HCT116 (cell line): ENCODE results near the gene NGRN. TPM values are rescaled to one million over a fixed set of nuclear protein-coding genes. Genes with fewer than 3 reads are reported as not detected.

ENCODE experiments used
- ATAC-seq: fragments of 200-7000 bp; cut with Tn5 transposase; 2 replicates; pipeline ENCODE4 v1.9.1; 2020; ENCODE audit warnings: mild to moderate bottlenecking, moderate library complexity
- BruUV-seq: library from RNA; stranded (reverse); fragments of 400-500 nt; replicated peaks from 2 replicates; lab custom pipeline; 2021; lab: Mats Ljungman, UMichigan
- CTCF ChIA-PET: fragments of 300-600 bp; sonication (Branson Sonifier 250); formaldehyde crosslinking; loops from one replicate; lab custom pipeline; 2021; ENCODE audit warnings: antibody characterized with exemption; lab: Charles Lee
- POLR2A ChIA-PET: fragments of 300-600, 350-600 bp; sonication (Branson Sonifier 250); formaldehyde crosslinking; loops from one replicate; lab custom pipeline; 2021; ENCODE audit warnings: antibody characterized with exemption; lab: Charles Lee
- RAD21 ChIA-PET, 2 experiments: fragments of 300-600 bp; sonication (Branson Sonifier 250); formaldehyde crosslinking; loops; one replicate each; lab custom pipeline; 2023; ENCODE audit warnings: low total read pairs in 2 of 2; ENCODE audit not compliant: uncharacterized antibody in 2 of 2, unreplicated experiment in 2 of 2, low non-redundant PET in 1 of 2; lab: Charles Lee
- DNase-seq: peaks from one replicate; pipeline ENCODE4 v3.0.0-alpha.2; 2010; ENCODE audit warnings: low read depth, low spot score
- H2AFZ ChIP-seq: fragments of 200-600 bp; shearing (Covaris generic), sonication (generic); 2 replicates; pipeline ENCODE4 v1.6.1; 2017; ENCODE audit warnings: low read depth, mixed run types, mixed read lengths, antibody characterized with exemption, low read length; ENCODE audit not compliant: poor library complexity, severe bottlenecking
- H3K27ac ChIP-seq: 2 replicates; pipeline ENCODE4 v1.5.1; 2012; ENCODE audit warnings: low read depth, low read length
- H3K27me3 ChIP-seq: fragments of 200-600 bp; sonication (generic); 2 replicates; pipeline ENCODE4 v1.6.1; 2016; ENCODE audit warnings: mixed run types, low read length, mixed read lengths; ENCODE audit not compliant: insufficient read depth
- H3K36me3 ChIP-seq, 2 experiments: fragments of 200-500 bp in 1 of 2; fragments of 200-600 bp in 1 of 2; sonication (Bioruptor generic) in 1 of 2; sonication (generic) in 1 of 2; 2 replicates each; pipeline versions ENCODE4 v1.5.1 to v1.6.1; 2014 to 2016; ENCODE audit warnings: low read length in 2 of 2, inconsistent platforms in 1 of 2, mixed read lengths in 1 of 2, mixed run types in 1 of 2; ENCODE audit not compliant: insufficient read depth in 2 of 2, control insufficient read depth in 1 of 2
- H3K4me1 ChIP-seq, 2 experiments: fragments of 200-600 bp in 1 of 2; sonication (generic) in 1 of 2; 2 replicates each; pipeline versions ENCODE4 v1.5.1 to v1.6.1; 2012 to 2017; ENCODE audit warnings: low read length in 2 of 2, inconsistent platforms in 1 of 2, mild to moderate bottlenecking in 1 of 2, mixed read lengths in 1 of 2, mixed run types in 1 of 2, moderate library complexity in 1 of 2; ENCODE audit not compliant: insufficient read depth in 2 of 2, control insufficient read depth in 1 of 2
- H3K4me2 ChIP-seq: fragments of 200-600 bp; sonication (generic); 2 replicates; pipeline ENCODE4 v1.6.1; 2017; ENCODE audit warnings: mixed run types, low read length, mixed read lengths
- H3K4me3 ChIP-seq, 2 experiments: fragments of 200-600 bp in 1 of 2; sonication (generic) in 1 of 2; replicated peaks in 1 of 2; 2 replicates each; pipeline ENCODE4 v1.5.1; 2011 to 2016; ENCODE audit warnings: low read length in 2 of 2, control low read depth in 1 of 2, low read depth in 1 of 2, mild to moderate bottlenecking in 1 of 2, mixed read lengths in 1 of 2, mixed run types in 1 of 2
- H3K79me2 ChIP-seq: fragments of 200-600 bp; sonication (generic); 2 replicates; pipeline ENCODE4 v1.6.1; 2017; ENCODE audit warnings: mild to moderate bottlenecking, mixed run types, low read length, moderate library complexity, mixed read lengths; ENCODE audit not compliant: insufficient read depth
- H3K9ac ChIP-seq: fragments of 200-600 bp; sonication (generic); 2 replicates; pipeline ENCODE4 v1.6.1; 2016; ENCODE audit warnings: low read length, mixed read lengths
- H3K9me2 ChIP-seq: fragments of 200-600 bp; sonication (generic), shearing (Covaris generic); 2 replicates; pipeline ENCODE4 v1.6.1; 2017; ENCODE audit warnings: mixed run types, mild to moderate bottlenecking, moderate library complexity; ENCODE audit not compliant: insufficient read depth
- H3K9me3 ChIP-seq, 2 experiments: fragments of 200-500 bp in 1 of 2; fragments of 200-600 bp in 1 of 2; sonication (Bioruptor generic) in 1 of 2; sonication (generic) in 1 of 2; 2 replicates each; pipeline ENCODE4 v1.6.1; 2014 to 2017; ENCODE audit warnings: low read length in 2 of 2, mixed read lengths in 2 of 2, inconsistent platforms in 1 of 2, low read depth in 1 of 2, mild to moderate bottlenecking in 1 of 2, mixed run types in 1 of 2, moderate library complexity in 1 of 2; ENCODE audit not compliant: control insufficient read depth in 1 of 2, insufficient read depth in 1 of 2
- H4K20me1 ChIP-seq: fragments of 200-600 bp; sonication (generic), shearing (Covaris generic); 2 replicates; pipeline ENCODE4 v1.6.1; 2017; ENCODE audit warnings: mixed run types, mild to moderate bottlenecking, moderate library complexity; ENCODE audit not compliant: insufficient read depth
- CTCF ChIP-seq, 3 experiments: fragments of 200-600 bp in 1 of 3; sonication (generic) in 1 of 3; IDR thresholded peaks in 2 of 3; conservative IDR thresholded peaks in 1 of 3; 2 replicates each; pipeline ENCODE4 v1.5.1; 2012 to 2017; ENCODE audit warnings: low read depth in 2 of 3, low read length in 2 of 3, antibody characterized with exemption in 1 of 3, borderline replicate concordance in 1 of 3, control low read depth in 1 of 3, mild to moderate bottlenecking in 1 of 3, mixed read lengths in 1 of 3, mixed run types in 1 of 3, moderate library complexity in 1 of 3; ENCODE audit not compliant: insufficient read depth in 1 of 3
- ELF1 ChIP-seq: IDR thresholded peaks from 2 replicates; pipeline ENCODE4 v1.6.1; 2012; ENCODE audit warnings: low read depth, borderline replicate concordance
- RAD21 ChIP-seq: IDR thresholded peaks from 2 replicates; pipeline ENCODE4 v1.6.1; 2012; ENCODE audit warnings: low read depth, mild to moderate bottlenecking
- SP1 ChIP-seq: IDR thresholded peaks from 2 replicates; pipeline ENCODE4 v1.6.1; 2012; ENCODE audit warnings: low read depth
- TCF7L2 ChIP-seq: IDR thresholded peaks from 2 replicates; pipeline ENCODE4 v1.7.0; 2011; ENCODE audit warnings: borderline replicate concordance, inconsistent platforms; ENCODE audit not compliant: insufficient read depth, insufficient read length; ENCODE audit errors: extremely low read depth
- intact Hi-C: fragments of 100-400 bp; cut with micrococcal nuclease; formaldehyde crosslinking; loops from 2 replicates; pipeline ENCODE4 v1.10.0; 2022
- total RNA-seq: library from RNA; stranded (reverse); gene quantifications from one replicate; pipeline ENCODE4 v1.2.1, GENCODE V29; 2021; ENCODE audit not compliant: unreplicated experiment

NGRN gene
- total RNA-seq, 1 experiment from 2014 or later = 72.7 TPM

GRCh38 chr15:90232196-90232595, 33.3 kb upstream of the NGRN start:
- ChIA-PET RAD21 (interaction anchor here in 1 of 2 experiments (1.3 kb wide), 1 partner anchor 89 kb away, joined by 3 read pairs; no protein-coding TSS in a partner anchor), POLR2A (interaction anchor here (1.4 kb wide), 1 partner anchor 20 kb away, joined by 4 read pairs; no protein-coding TSS in a partner anchor)
- Histone ChIP-seq H3K79me2 (peaks cover 15% of the 10 kb centered on the region), H3K4me3 (peak overlapping the region; percentile 67 to 87), H3K36me3 (peaks cover 18 to 34% of the 10 kb centered on the region in 2 experiments), H3K4me1 (peaks cover 9 to 43% of the 10 kb centered on the region in 2 experiments; a peak in 3 of 4 replicates), H3K4me2 (peak overlapping the region; percentile 89), H3K9ac (peak overlapping the region; percentile 85), H4K20me1 (no peaks in the 10 kb centered on the region), H3K9me2 (no peaks in the 10 kb centered on the region)
- TF ChIP-seq CTCF (IDR thresholded peaks at IDR 0.05 in 2 of 3, conservative IDR thresholded peaks at IDR 0.05 in 1 of 3; ENCODE audit: borderline replicate concordance in 1 of 3, insufficient read depth in 1 of 3, low read depth in 2 of 3, low read length in 2 of 3) = no peak
- no peak for TF ChIP-seq SP1
- TF ChIP-seq RAD21 = no peak
- TF ChIP-seq TCF7L2 = no peak
- TF ChIP-seq, all 23 proteins: peak for 0
- Histone ChIP-seq H3K27me3 (no peaks in the 10 kb centered on the region), H3K27ac (no peak overlapping the region), H3K9me3 (no peaks in the 10 kb centered on the region), H2AFZ (no peak overlapping the region)
- intact Hi-C loops = no loop called here
- CTCF ChIA-PET = interaction anchor here (1.9 to 2.7 kb wide), 3 partner anchors 11 to 88 kb away, joined by 9 to 26 read pairs (median 15); no protein-coding TSS in a partner anchor
- no peak for DNase-seq
- no peak for ATAC-seq
- BruUV-seq = no TSS peak

- intact Hi-C loops = no loop called here
- POLR2A ChIA-PET = interaction anchor here (0.9 to 1.9 kb wide), 6 partner anchors 10 to 88 kb away, joined by 3 to 9 read pairs (median 5); no protein-coding TSS in a partner anchor
- no peak for DNase-seq
These were observed 32.5 kb upstream of the NGRN start for GRCh38 chr15:90232941-90233386.

More at GRCh38 chr15:90232941-90233386, 32.5 kb upstream of the NGRN start:
- no peaks in the 10 kb centered on the region for H4K20me1 ChIP-seq
- H2AFZ ChIP-seq = no peak overlapping the region
- peak overlapping the region; percentile 69 for H3K27ac ChIP-seq
- H3K4me2 ChIP-seq = peak overlapping the region; percentile 89
- ChIA-PET RAD21 (interaction anchor here in 1 of 2 experiments (1.3 kb wide), 2 partner anchors 17 to 90 kb away, joined by 3 to 6 read pairs; no protein-coding TSS in a partner anchor), CTCF (interaction anchor here (0.7 to 2.7 kb wide), 9 partner anchors 10 to 146 kb away, joined by 3 to 26 read pairs (median 5); partner anchors contain the start of gene TTLL13)
- peak overlapping the region; percentile 85 for H3K9ac ChIP-seq
- peaks cover 15% of the 10 kb centered on the region for H3K79me2 ChIP-seq
- H3K9me3 ChIP-seq = no peaks in the 10 kb centered on the region
- no peak for ATAC-seq
- H3K4me3 ChIP-seq = peak overlapping the region; percentile 67 to 87
- H3K9me2 ChIP-seq = no peaks in the 10 kb centered on the region
- H3K36me3 ChIP-seq = peaks cover 14 to 30% of the 10 kb centered on the region in 2 experiments
- no TSS peak for BruUV-seq
- H3K27me3 ChIP-seq = no peaks in the 10 kb centered on the region
- TF ChIP-seq ELF1 = no peak
- peak in 1 of 3 experiments; percentile 34; a peak in 1 of 6 replicates for TF ChIP-seq CTCF (IDR thresholded peaks at IDR 0.05 in 2 of 3, conservative IDR thresholded peaks at IDR 0.05 in 1 of 3; ENCODE audit: borderline replicate concordance in 1 of 3, insufficient read depth in 1 of 3, low read depth in 2 of 3, low read length in 2 of 3)
- TF ChIP-seq, all 23 proteins: peak for 1
- H3K4me1 ChIP-seq = peaks cover 9 to 49% of the 10 kb centered on the region in 2 experiments; a peak in 3 of 4 replicates
